Measurements from ENCODE around the gene MRGPRG. TPM values are rescaled to one million over a fixed set of nuclear protein-coding genes. Genes with fewer than 3 reads are reported as not detected.

The MRGPRG gene
- total RNA-seq, 1 experiment from 2014 or later = not detected

- H3K9me3 ChIP-seq (ENCODE audit: control insufficient read depth in 1 of 2, insufficient read depth in 1 of 2, low read depth in 1 of 2, low read length in 2 of 2) = no peaks in the 10 kb centered on the region
- no peaks in the 10 kb centered on the region for H3K9me2 ChIP-seq (ENCODE audit: insufficient read depth)
- RAD21 ChIA-PET (ENCODE audit: low non-redundant PET in 1 of 2, low total read pairs in 2 of 2, uncharacterized antibody in 2 of 2, unreplicated experiment in 2 of 2) = interaction anchor here in 1 of 2 experiments (0.6 kb wide), 1 partner anchor 142 kb away, joined by 3 read pairs; no protein-coding TSS in a partner anchor
- H3K4me3 ChIP-seq (replicated peaks in 1 of 2; ENCODE audit: low read depth in 1 of 2, low read length in 2 of 2) = no peak overlapping the region
- ATAC-seq (no peak), DNase-seq (ENCODE audit: low read depth, low spot score) (no peak)
- peaks cover 2% of the 10 kb centered on the region; the same call in 1 of the 2 replicates for H3K27me3 ChIP-seq (ENCODE audit: insufficient read depth, low read length)
- CTCF ChIA-PET = interaction anchor here (1.6 kb wide), 1 partner anchor 12 kb away, joined by 3 read pairs; no protein-coding TSS in a partner anchor
- H3K4me1 ChIP-seq (ENCODE audit: control insufficient read depth in 1 of 2, insufficient read depth in 2 of 2, low read length in 2 of 2) = no peaks in the 10 kb centered on the region
- POLR2A ChIA-PET = no interaction called here
- H3K9ac ChIP-seq (ENCODE audit: low read length) = no peak overlapping the region
- no peaks in the 10 kb centered on the region for H3K36me3 ChIP-seq (ENCODE audit: control insufficient read depth in 1 of 2, insufficient read depth in 2 of 2, low read length in 2 of 2)
- no peaks in the 10 kb centered on the region for H3K79me2 ChIP-seq (ENCODE audit: insufficient read depth, low read length)
- intact Hi-C loops (cut with micrococcal nuclease) = no loop called here
- no peak overlapping the region for H2AFZ ChIP-seq (ENCODE audit: low read depth, low read length, poor library complexity, severe bottlenecking)
- H4K20me1 ChIP-seq (ENCODE audit: insufficient read depth) = no peaks in the 10 kb centered on the region
- TF ChIP-seq CBX3 (IDR thresholded peaks at IDR 0.05; ENCODE audit: low read depth) = no peak
- no peak for TF ChIP-seq CEBPB (IDR thresholded peaks at IDR 0.05; ENCODE audit: low read depth)
- TF ChIP-seq FOSL1 (IDR thresholded peaks at IDR 0.05; ENCODE audit: low read depth) = no peak
- TF ChIP-seq REST (IDR thresholded peaks at IDR 0.05; ENCODE audit: low read depth) = no peak
- no peak for TF ChIP-seq EZH2 (IDR thresholded peaks at IDR 0.05)
- TF ChIP-seq EGR1 (IDR thresholded peaks at IDR 0.05; ENCODE audit: low read depth) = no peak
- no peak for TF ChIP-seq RAD21 (IDR thresholded peaks at IDR 0.05; ENCODE audit: low read depth)
- H3K27ac ChIP-seq (ENCODE audit: low read depth, low read length) = no peak overlapping the region
- H3K4me2 ChIP-seq (ENCODE audit: low read length) = no peak overlapping the region
- BruUV-seq (replicated peaks) = no TSS peak
Observed at GRCh38 chr11:3207526-3208189, 11.0 kb downstream of the MRGPRG start.

All from HCT116 (cell line).